HG03159 (cell line): Measurements from ENCODE around the gene CHST11.
"Not testable (repeated sequence)": the region's sequence is repeated elsewhere in the genome, so short reads cannot be mapped to it uniquely, and the experiment has no call there.

ENCODE experiments used
- ATAC-seq: cut with Tn5 transposase; IDR thresholded peaks from one replicate; pipeline ENCODE4 v1.9.1; 2021; ENCODE audit warnings: mild to moderate bottlenecking, moderate library complexity; ENCODE audit not compliant: unreplicated experiment

CHST11 gene

DNA sequence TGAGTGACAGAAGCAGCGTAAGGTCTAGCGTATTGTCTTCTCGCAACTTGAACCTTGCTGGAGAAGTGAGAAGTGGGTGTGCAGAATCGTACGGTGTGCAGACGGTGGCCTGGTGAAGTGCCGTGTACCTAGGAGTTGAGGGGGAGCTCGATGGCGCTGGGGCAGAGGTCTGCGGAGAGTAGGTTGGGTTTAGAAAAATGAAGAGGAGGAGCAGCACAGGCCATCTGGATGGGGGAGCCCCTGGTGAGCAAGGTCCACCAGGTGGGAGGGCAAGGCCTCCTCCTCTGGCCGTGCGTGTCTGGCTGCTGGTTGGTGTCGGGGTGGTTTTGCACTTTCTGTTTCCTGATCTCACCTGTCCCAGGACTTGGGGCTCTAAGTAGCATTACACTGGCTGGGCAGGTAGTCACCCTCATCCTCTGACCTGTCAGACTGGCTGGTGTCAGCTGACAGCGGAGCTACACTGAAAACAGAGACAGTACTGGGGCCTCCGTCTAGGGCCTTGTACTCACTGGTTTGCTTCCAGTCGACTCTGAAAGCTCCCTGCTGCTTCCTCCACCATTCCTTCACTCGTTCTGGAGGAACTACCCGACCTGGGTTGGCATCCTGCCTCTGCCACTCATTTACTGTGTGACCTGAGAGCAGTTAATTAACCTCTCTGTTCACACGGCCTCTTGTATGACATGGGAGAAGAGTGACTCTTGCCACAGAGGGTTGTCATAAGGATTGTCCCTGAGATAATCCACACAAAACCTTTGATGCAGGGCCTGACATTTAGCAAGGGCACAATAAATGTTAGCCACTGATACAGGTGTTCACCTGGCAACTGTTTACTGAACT, 273.1 kb downstream of the CHST11 start:
- ATAC-seq = no peak

DNA sequence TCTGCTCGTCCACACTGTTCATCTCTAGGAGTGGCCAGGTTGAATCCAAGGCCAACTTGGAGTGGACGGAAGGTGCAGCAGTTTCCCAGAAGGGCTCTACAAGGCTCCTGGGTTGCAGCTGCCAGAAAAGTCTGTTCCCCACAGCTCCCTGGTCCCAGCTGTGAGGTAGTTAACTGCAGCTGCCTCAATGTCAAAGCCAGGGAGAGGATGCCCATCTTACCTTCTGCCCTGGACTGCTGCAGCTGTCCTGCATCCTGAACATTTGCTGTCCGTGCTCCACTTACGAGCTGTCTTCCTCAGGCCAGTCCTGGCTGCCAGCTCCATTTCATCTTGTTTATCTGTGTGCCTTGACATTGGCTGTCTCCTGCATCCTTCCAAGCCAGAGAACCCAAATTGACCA, 274.0 kb downstream of the CHST11 start:
- ATAC-seq = no peak

DNA sequence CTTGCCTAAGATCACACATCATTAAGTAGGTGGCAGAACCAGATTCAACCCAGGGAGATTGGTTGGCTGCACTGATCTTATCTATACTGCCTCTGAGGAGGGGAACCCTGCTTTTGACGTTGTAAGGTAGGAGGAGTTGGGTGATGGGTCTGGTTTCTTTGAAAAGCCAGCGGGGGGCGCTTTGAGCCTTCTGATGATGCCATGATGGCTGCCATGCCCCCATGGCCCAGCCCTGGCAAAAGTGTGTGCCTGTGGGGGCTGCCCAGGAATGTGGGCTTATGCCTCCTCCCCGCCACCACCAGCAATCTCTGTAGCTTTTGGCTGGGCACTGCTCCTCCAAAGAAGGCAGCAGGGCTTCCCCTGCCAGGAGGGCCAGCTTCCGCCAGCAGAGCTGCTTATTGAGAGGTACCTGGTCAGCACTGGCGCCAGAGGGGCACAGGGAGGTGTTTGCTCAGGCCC, 277.0 kb downstream of the CHST11 start:
- ATAC-seq = no peak

DNA sequence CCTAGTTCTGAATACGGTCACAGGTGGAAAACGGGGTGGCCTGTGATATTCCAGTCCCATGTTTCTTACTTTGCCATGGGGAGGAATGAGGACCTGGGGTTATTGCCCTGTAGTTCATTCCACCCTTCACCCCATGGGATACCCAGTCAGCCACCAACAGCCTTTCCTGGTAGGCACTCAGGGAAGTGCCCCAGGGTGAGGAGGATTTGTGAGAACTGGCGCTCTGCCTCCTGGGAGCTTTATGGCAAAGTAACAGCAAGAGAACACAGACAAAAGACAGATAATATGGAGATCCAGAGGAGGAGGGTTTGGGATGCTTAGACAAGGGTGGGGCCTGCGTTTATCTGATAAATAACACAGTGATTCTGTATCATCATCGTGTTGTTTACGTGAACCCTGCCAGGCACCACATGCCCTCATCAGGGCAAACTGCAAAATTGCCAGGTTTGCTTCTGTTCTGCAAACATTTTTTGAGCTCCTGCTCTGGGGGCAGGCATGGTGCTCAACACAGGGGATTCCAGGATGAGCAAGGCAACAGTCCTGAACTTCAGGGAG, 277.9 kb downstream of the CHST11 start:
- no peak for ATAC-seq

DNA sequence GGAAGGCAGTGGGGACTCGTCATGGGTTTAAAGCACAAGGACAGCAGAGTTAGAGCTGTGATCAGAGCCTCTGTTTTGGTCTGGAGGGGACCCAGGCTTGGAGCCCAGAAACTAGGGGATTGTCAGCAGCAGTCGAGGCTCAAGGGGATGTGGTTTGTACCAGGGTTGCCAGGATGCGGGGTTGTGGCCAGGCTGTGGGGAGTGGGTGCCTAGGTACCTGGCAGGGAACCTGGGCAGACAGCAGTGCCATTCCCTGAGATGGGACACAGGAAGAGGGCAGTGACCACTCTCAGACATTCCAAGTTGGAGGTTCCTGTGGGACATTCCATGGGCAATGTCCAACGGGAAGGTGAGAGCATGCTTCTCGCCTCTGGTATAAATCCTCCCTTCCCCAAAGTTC, 279.1 kb downstream of the CHST11 start:
- ATAC-seq = no peak

DNA sequence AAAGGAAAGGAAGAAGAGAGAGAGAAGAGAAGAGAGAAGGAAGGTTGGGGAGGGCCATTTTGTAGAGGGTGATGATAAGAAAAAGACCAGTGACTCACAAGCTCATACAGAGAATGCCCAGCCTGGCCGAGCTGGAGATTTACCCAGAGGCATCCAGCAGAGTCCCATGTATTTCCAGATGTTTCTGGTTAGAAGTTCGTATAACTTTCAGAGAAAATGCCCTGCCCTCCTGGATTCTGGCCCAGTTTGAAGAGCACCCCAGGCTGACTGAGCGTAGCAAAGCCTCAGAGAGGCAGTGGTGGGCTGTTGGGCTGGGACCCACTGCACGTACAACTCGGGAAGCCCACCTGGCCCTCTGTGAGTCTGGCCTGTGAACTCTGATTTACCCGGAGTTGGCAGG, 279.6 kb downstream of the CHST11 start:
- no peak for ATAC-seq

DNA sequence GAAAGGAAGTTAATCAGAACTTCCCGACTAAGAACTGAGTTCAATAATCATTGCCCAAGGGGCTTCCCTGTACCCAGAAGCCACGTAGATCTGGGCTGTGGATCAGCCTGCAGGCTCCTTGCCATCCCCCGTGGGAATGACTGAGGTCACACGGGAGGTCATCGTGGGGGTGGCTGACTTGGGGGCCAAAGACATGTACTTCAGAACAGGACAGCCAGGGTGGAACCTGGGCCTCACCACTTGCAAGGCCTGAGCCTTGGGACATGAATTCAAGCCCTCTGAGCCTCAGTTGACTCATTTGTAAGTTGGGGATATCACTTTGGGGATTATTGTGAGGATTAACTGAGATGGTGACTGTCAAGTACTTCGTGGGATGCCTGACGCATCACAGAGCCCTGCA, 280.4 kb downstream of the CHST11 start:
- ATAC-seq = no peak

DNA sequence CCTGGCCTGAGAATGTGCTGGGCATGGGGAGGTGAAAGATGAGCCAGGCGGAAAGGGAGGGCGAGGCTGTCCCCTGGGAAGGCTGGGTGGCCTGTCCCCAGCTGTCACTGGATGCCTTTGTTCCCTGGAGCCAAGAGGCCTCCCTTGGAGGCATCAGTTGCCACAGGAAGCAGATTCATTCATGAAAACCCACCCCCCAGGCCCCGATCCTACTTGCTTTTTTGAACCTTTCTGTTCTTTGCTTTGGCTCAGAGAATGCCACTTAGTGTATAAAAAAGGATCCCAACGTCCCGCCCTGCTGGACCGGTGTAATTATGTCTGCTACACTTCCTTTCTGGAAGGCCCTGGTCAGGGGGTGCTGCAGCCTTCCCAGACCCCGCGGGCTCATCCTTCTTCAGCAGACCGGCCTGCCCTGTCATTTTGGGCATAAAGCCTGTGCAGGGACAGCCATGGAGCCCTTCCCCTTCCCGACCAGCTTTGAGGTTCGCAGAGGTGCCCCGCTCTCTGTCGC, 281.1 kb downstream of the CHST11 start:
- no peak for ATAC-seq

DNA sequence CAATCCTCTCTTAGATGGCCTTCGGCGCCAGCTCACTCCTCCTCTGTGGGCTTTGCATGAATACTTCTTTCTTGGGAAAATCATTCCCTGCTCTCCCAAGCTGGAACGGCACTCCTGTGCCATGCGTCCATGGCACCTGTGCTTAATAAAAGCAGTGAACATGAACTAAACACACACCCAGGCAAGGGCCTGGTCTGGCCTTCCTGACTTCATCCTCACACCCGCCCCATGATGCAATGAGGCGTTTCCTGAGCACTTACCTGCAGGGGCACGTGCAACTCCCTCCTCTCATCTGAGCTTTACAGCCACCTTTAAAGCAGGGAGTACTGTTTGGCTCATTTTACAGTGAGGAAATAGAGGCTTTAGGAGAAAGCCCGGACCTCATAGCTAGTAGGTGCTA, 281.6 kb downstream of the CHST11 start:
- no peak for ATAC-seq

DNA sequence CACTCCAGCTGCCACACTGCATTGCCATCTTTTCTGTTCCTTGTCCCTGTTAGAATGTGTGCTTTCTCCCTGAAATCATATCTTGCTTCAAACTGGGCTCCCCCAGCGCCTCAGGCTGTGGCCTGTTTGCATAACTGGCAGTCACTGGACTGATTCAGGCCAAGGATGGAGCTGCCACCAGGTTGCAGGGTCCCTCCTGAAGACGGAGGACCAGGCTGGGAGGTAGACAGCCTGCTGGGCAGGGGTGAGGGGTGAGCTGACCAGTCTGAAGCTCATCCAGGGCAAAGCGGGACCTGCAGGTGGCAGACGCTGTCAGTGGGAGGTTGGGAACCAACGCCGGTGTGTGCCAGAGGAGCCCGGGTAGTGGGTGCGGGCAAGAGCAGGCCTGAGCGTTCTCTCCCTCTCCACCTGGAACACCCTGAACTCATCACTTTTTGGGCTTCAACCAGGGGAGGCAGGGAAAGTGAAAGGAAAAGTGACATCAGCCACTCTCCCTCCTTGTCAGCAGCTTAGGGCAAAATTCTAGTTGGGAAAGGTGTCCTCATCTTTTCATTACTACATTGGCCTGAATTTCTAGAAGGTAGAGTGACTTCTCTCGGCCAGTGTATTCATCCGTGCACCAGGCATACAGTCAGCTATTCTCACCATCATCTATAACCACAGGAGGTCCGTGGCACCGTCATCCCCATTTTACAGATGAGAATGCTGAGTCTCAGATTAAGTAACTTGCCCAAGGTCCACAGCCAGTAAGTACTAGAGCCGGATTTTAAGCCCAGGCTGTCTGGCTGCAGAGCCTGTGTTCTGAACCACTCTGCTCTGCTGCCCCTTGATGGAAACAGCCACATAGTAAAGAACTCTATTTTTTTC, 282.3 kb downstream of the CHST11 start:
- no peak for ATAC-seq

DNA sequence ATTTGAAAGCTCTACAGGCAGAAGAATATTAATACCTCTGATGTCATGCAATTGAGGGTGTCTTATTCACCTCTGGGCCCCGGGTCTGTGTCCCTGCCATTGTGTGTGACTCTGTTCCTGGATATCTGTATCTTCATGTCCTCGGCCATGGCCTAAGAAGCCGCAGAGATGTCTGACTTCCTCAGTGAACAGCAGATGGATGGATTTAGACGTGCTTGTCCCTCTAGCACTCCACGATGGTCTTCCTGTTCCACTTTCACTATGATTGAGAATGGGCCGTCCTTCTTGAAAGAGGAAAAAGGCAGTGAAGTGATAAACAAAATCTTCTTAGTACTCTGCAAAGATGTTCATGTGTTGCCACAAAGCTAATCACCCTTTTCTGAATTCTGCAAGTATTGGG, 283.9 kb downstream of the CHST11 start:
- peak; percentile 74 for ATAC-seq

DNA sequence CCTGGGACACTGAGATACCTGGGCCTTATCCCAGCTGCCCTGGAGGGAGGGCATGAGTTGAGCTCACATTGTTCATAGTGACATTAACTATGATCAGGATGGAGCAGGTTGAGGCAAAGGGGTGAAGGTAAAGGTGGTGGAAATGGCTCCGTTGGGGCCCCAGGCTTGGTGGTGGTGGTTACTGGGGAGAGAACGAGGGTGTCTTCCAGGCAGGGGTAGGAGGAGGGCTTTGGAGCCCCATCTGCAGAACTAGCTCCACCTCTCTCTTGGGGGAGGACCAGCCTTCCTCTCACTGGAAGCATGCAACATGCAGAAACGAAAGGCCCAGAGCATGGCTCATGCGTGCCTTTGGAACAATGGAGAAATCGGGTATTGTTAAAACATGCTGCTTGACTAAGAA, 284.3 kb downstream of the CHST11 start:
- ATAC-seq = peak; percentile 30

DNA sequence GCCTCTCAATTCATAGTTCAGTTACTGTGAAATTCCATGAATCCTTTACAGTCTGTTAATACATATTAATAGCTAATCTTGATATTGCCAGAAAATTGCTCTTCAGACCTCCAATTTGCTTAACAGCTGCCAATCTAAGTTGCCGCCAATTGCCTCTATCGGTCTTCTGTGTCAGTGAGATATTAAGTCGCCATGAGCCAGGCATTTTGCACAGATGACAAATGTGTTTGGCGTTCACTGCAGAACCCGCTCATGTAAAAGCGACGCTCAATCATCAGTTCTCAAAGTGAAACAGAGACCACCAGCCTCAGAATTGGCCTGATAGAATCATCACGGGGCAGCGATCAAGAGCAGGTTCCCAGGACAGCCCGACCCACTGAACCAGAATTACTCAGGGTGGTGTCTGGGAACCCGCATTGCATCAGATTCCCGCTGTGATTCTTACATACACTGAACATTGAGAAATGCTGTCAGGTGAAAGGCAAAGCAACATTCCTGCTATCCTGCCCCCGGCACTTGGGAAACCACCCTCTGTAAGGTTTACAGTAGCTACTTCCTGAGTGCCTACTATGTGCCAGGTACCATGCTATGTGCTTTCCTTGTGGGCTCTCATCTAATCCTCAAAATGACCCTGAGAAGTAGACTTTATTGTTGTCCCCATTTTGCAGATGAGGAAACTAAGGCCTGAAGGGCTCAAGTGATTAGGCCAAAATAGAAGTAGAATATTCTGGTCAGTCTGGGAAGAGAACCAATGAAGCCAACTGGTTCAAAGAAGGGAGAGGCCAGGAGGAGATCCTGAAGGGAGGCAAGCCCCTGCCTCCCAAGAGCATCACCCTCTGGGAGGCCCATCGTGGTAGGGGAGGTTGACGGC, 285.0 kb downstream of the CHST11 start:
- ATAC-seq = no peak

DNA sequence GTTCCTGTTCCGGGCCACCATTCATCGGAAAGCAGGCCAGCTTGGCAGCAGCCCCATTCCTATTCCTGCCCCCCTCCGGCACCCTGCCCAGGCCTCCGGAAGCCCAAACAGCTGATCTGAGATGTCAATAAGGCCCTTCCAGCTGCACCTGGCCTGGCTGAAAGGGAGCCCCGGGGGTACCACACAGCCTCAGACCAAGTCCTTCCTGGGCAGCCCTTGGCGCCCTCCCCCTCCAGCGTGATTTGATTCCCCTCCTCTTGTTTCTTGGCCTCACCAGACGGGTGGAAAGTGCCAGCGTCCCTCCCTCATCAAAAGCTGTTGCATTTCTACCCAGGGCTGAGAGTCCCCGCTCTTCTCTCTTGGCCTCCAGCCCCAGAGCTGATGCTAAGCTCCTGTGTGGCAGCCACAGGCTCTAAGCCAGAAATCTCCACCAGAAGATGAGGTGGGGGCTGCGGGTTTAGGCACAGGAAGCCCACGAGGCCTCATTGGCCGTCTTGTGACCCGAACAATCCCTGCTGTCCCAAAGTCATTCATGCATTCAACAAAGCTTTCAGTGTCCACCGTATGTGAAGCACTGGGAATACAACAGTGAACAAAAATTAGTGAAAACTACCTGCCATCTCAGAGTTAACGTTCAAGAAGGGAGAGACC, 285.9 kb downstream of the CHST11 start:
- ATAC-seq = no peak

DNA sequence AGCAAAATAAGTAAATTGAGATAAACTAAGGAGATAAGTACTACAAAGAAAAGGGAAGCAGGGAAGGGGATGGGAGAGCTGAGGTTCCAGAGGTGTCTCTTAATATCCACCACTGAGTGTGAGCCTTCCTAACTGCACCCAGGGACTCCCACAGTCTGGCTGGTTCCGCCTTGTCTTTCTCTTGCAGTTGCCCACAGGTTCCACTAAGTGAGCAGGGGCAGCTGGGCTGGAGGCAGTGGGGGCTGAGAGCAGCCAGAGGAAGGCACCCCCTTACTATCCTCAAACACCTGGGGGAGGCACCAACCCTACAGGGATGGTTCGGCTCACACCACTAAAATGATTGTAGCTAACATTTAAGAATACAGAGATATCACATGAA, 286.4 kb downstream of the CHST11 start:
- ATAC-seq = no peak

DNA sequence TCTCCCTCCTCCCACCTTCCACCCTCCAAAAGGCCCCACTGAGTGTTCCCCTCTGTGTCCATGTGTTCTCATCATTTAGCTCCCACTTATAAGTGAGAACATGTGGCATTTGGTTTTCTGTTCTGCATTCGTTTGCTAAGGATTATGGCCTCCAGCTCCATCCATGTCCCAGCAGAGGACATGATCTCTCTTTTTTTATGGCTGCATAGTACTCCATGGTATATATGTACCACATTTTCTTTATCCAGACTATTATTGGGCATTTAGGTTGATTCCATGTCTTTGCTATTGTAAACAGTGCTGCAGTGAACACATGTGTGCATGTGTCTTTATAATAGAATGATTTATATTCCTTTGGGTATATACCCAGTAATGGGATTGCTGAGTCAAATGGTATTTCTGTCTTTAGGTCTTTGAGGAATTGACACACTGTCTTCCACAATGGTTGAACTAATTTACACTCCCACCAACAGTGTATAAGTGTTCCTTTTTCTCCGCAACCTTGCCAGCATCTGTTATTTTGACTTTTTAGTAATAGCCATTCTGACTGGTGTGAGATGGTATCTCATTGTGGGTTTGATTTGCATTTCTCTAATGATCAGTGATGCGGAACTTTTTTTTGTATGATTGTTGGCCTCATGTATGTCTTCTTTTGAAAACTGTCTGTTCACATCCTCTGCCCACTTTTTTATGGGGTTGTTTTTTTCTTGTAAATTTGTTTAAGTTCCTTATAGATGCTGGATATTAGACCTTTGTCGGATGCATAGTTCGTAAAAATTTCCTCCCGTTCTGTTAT, 287.2 kb downstream of the CHST11 start:
- not testable (repeated sequence) for ATAC-seq

DNA sequence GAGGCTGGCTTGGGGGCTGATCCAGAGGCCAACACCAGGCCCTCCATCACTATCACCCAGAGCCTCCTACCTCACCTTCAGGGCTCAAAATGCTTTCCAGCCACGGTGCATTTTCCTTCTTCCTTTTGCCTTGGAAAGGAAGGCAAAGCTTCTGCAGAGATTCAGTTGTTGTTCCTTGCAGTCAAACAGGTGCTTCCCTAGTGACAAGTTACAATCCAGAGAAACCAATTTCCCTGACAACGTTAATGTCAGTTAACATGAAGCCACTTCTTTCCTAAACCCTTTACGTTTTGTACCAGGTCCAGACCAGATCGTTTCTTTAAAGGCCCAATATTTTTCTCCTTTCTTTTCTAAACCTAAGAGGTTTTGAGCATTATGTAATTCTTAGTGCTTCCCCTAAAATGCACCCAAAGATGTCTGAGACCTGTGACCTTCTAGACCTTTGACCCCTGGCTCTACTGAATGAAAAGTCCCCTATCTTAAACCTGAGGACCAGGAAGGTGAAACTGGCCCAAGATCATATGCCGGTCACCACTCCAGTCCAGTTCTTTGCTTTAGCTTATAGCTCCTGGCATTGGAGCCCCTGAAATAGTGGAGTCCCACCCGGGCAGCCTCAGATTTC, 289.8 kb downstream of the CHST11 start:
- no peak for ATAC-seq

DNA sequence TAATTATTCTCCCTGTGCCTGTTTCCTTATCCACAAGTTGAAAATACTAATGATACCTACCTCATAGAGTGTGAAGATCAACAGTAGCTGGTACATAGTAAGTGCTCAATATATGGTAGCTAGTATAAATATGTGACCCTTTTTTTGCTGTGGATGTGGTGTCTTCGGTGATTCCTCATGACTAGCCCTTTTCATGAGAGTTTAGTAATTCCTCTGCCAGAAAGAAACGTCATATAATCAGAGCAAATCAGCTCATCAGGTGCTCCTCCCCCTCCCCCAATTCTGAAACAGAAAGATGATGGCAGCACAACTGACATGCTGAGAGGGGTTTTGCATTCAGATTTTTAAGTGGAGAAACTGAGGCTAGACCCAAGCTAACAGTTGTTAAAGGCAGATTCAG, 290.6 kb downstream of the CHST11 start:
- ATAC-seq = no peak

DNA sequence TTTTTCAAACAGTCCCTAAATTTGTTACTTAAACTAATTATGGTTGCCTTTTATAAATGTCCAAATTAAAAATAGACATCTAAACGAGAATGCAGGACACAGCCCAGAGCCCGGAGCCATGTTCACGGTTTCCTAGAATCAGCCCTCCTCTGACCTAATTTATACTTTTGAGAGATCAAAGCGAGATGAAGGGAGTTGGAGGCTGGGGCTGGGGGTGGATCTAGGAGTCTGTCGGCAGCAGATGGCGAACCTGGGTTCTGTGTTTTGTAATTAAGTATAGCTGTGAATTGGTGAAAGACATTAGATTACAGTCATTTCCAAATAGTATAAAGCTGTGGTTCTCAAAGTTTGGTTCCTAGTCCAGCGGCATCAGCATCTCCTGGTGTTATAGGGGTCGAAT, 291.2 kb downstream of the CHST11 start:
- ATAC-seq = no peak
